Heart left ventricle (tissue), 13 donors: ENCODE results near the gene AP4M1.
"Not testable (repeated sequence)": the region's sequence is repeated elsewhere in the genome, so short reads cannot be mapped to it uniquely, and the experiment has no call there.

Experiments used
- POLR2A ChIP-seq, 2 donors: fragments of 450-650 bp; IDR thresholded peaks; one replicate each; pipeline ENCODE4 v1.6.1; 2017; ENCODE audit warnings: antibody characterized with exemption in 2 of 2, mild to moderate bottlenecking in 2 of 2, moderate library complexity in 2 of 2
- TF ChIP-seq, protein P1 (sequence below), 12 donors: fragments of 200-600 bp; sonication (generic) in 4 of 12; IDR thresholded peaks; one replicate each; pipeline versions ENCODE4 v1.5.0 to v1.8.0; 2018 to 2022; ENCODE audit warnings: antibody characterized with exemption in 12 of 12, mild to moderate bottlenecking in 5 of 12
- donor health status: ischemic (EF 13 %, LVEDD 7.1; RV severe dilation, severe dysfunction).
- donor health status: DM: no; HTN: yes; CAD: no.
- donor health status: DM: no; HTN: no; CAD: no.
- donor health status: ischemic (EF 25% LVEDD 6.9; RV normal size, moderate dysfunction).
- donor health status: ischemic (EF 25% LVEDD 5.7; RV mildly dilated, moderate dysfunction).
- donor health status: ischemic (EF 35%, LVEDD 5.7; RV mildly dilated, moderate dysfunction).
- donor health status: nonischemic (EF 11% LVEDD 7.7; RV severe dilation, severe dysfunction).
- donor health status: DM: yes; HTN: yes; CAD: no.
- donor health status: PGD.
- donor health status: ischemic (EF 29% LVEDD 5.4; RV normal size, mild dysfunction).
- donor health status: nonischemic (EF 23%, LVEDD 6.1; RV moderate dilation, normal function).

DNA sequence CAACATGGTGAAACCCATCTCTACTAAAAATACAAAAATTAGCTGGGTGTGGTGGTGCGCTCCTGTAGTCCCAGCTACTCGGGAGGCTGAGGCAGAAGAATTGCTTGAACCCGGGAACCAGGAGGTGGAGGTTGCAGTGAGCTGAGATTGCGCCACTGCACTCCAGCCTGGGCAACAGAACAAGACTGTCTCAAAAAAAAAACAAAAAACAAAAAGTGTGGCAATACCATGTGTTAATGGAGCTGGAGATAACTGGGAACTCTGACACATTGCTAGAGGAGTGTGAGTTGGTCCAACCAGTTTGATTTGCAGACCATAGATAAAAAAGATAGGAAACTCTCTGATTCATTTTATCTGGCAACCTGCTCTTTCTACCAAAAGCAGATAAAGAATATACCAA is 44.9 kb downstream of the AP4M1 start:
- TF ChIP-seq, protein P1, sequence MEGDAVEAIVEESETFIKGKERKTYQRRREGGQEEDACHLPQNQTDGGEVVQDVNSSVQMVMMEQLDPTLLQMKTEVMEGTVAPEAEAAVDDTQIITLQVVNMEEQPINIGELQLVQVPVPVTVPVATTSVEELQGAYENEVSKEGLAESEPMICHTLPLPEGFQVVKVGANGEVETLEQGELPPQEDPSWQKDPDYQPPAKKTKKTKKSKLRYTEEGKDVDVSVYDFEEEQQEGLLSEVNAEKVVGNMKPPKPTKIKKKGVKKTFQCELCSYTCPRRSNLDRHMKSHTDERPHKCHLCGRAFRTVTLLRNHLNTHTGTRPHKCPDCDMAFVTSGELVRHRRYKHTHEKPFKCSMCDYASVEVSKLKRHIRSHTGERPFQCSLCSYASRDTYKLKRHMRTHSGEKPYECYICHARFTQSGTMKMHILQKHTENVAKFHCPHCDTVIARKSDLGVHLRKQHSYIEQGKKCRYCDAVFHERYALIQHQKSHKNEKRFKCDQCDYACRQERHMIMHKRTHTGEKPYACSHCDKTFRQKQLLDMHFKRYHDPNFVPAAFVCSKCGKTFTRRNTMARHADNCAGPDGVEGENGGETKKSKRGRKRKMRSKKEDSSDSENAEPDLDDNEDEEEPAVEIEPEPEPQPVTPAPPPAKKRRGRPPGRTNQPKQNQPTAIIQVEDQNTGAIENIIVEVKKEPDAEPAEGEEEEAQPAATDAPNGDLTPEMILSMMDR (IDR thresholded peaks at IDR 0.05): not testable (repeated sequence)
- not testable (repeated sequence) for TF ChIP-seq POLR2A (IDR thresholded peaks at IDR 0.05)
